Chondrocyte (in vitro differentiated cells): ENCODE data around the gene HS6ST3. TPM values are rescaled to one million over a fixed set of nuclear protein-coding genes. Genes with fewer than 3 reads are reported as not detected.

Experiments used
- DNase-seq: peaks from one replicate; pipeline ENCODE4 v3.0.0; 2021; ENCODE audit warnings: mixed read lengths, low spot score
- H3K27ac Mint-ChIP-seq: one replicate; pipeline ENCODE4 v1.8.0; 2021; ENCODE audit warnings: mild to moderate bottlenecking, moderate library complexity, mixed read lengths; ENCODE audit not compliant: unreplicated experiment
- H3K27me3 Mint-ChIP-seq: 2 replicates; pipeline ENCODE4 v1.8.0; 2021; ENCODE audit warnings: low read depth, mixed read lengths
- H3K36me3 Mint-ChIP-seq: 2 replicates; pipeline ENCODE4 v1.8.0; 2021; ENCODE audit warnings: low read depth, mixed read lengths
- H3K4me1 Mint-ChIP-seq: 2 replicates; pipeline ENCODE4 v1.8.0; 2021; ENCODE audit warnings: low read depth, mild to moderate bottlenecking, mixed read lengths
- H3K4me3 Mint-ChIP-seq: one replicate; pipeline ENCODE4 v1.8.0; 2021; ENCODE audit warnings: mild to moderate bottlenecking, moderate library complexity, mixed read lengths; ENCODE audit not compliant: unreplicated experiment
- H3K9me3 Mint-ChIP-seq: 2 replicates; pipeline ENCODE4 v1.8.0; 2021; ENCODE audit warnings: low read depth, mixed read lengths
- total RNA-seq: library from RNA; stranded (reverse); gene quantifications from 3 replicates; pipeline ENCODE4 v1.2.1, GENCODE V29; 2021
- TF ChIP-seq, protein P1 (sequence below): fragments of 200-600 bp; sonication (generic); IDR thresholded peaks from 2 replicates; pipeline ENCODE4 v1.5.0; 2021; ENCODE audit warnings: antibody characterized with exemption, mild to moderate bottlenecking, moderate library complexity

Gene HS6ST3
- total RNA-seq, 1 donor from 2014 or later, result not detected

- Mint-ChIP-seq H3K9me3 (no peaks in the 10 kb centered on the region), H3K27me3 (no peaks in the 10 kb centered on the region), H3K36me3 (no peaks in the 10 kb centered on the region), H3K4me1 (no peaks in the 10 kb centered on the region), H3K27ac (no peak overlapping the region), H3K4me3 (no peak overlapping the region)
- no peak for DNase-seq
- TF ChIP-seq, protein P1, sequence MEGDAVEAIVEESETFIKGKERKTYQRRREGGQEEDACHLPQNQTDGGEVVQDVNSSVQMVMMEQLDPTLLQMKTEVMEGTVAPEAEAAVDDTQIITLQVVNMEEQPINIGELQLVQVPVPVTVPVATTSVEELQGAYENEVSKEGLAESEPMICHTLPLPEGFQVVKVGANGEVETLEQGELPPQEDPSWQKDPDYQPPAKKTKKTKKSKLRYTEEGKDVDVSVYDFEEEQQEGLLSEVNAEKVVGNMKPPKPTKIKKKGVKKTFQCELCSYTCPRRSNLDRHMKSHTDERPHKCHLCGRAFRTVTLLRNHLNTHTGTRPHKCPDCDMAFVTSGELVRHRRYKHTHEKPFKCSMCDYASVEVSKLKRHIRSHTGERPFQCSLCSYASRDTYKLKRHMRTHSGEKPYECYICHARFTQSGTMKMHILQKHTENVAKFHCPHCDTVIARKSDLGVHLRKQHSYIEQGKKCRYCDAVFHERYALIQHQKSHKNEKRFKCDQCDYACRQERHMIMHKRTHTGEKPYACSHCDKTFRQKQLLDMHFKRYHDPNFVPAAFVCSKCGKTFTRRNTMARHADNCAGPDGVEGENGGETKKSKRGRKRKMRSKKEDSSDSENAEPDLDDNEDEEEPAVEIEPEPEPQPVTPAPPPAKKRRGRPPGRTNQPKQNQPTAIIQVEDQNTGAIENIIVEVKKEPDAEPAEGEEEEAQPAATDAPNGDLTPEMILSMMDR, result no peak
Measured at GRCh38 chr13:96851856-96852445, 762.0 kb downstream of the HS6ST3 start.

DNA sequence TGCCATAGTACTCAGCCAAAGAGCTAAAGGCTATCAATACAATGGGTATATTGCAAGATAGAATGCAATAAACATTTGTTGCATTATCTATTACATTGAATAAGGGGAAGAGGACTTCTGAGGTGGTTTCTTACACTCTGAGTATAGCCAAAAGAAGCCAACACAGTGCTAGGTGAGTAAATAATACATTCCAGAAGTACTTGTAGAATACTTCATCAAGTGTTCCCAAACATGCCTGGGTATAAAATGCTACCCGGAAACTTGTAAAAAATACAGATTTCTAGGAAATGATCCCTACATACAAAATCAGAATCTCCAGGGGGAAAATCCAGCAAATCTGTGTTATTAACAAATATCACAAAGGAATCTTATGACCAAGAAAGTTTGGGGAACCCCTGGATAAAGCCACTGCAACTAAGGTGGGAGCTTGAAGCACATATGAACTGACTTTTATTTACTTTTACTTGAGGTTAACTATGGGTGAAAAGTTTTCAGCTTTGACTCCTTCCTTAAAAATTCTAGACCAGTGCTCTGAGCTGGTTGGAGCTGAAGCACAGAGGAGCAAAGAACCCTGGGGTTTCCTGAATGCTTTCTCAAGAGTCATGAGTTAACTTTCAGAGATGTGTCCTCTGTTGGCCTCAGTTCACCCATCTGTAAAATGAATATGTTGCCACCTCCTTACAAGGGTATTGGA, 768.4 kb downstream of the HS6ST3 start:
- H3K36me3 Mint-ChIP-seq, result no peaks in the 10 kb centered on the region
- no peaks in the 10 kb centered on the region for H3K4me1 Mint-ChIP-seq
- H3K4me3 Mint-ChIP-seq, result no peak overlapping the region
- H3K27ac Mint-ChIP-seq, result no peak overlapping the region
- H3K27me3 Mint-ChIP-seq, result no peaks in the 10 kb centered on the region
- no peaks in the 10 kb centered on the region for H3K9me3 Mint-ChIP-seq
- DNase-seq, result no peak
- TF ChIP-seq, protein P1, result no peak

DNA sequence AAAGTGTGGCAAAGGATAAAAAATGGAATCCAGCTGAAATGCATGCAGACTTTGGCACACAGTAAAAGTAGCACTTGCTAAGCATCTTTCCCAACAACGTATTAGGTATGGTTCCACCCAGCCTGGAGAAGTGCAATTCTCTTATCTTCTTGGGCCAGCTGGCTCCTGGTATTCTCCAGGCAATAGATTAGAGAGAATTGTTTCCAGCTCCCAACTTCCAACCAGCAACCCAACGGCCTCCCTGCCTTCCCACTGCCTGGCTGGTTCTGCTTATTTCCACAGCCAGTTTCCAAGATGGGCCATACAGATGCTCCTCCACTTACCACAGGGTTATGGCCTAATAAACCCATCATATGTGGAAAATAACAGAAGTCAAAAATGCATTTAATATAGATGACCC, 771.0 kb downstream of the HS6ST3 start:
- Mint-ChIP-seq H3K9me3 (peaks cover 5% of the 10 kb centered on the region), H3K27me3 (no peaks in the 10 kb centered on the region), H3K27ac (no peak overlapping the region), H3K36me3 (no peaks in the 10 kb centered on the region), H3K4me1 (no peaks in the 10 kb centered on the region), H3K4me3 (no peak overlapping the region)
- no peak for DNase-seq
- TF ChIP-seq, protein P1, result no peak

DNA sequence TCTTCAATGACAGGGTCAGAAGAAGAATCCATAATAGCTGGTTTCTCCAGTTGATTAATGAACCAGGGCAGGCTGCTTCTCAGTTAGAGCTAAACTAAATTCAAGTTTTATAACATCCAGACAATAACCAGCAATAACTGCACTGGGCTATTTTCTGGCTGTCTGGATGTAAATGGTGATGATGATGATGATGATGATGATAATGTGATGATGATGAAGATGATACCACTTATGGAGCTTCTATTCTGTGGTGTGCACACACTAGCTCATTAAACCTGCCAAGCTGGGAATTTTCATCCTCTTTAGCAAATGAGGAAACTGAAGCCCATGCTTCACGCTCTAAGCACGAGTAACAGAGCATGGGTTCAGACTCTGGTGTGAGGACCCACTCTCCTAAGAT, 772.2 kb downstream of the HS6ST3 start:
- H3K9me3 Mint-ChIP-seq, result peaks cover 5% of the 10 kb centered on the region
- no peak overlapping the region for H3K27ac Mint-ChIP-seq
- TF ChIP-seq, protein P1, result no peak
- H3K4me1 Mint-ChIP-seq, result no peaks in the 10 kb centered on the region
- H3K27me3 Mint-ChIP-seq, result no peaks in the 10 kb centered on the region
- no peaks in the 10 kb centered on the region for H3K36me3 Mint-ChIP-seq
- no peak for DNase-seq
- no peak overlapping the region for H3K4me3 Mint-ChIP-seq

DNA sequence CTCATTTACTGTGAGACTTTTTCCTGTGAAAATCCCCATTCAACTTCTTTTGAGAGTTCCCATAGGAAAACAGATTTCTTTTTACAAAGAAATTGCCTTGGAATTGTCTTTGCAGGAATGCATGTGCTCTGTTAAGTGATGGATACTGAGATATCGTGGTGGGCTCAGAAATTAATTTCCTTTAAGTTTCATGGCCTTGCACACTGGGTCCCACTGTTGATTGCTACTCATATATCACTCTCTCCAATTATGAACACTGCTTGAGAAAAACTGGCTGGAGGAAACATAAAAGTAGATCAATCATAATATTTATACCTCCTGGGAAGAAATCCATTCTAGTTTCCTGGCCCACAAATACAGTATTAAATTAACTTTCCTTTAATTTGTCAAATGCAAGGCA, 773.1 kb downstream of the HS6ST3 start:
- Mint-ChIP-seq H3K27me3 (no peaks in the 10 kb centered on the region), H3K27ac (no peak overlapping the region), H3K4me1 (no peaks in the 10 kb centered on the region), H3K4me3 (no peak overlapping the region), H3K9me3 (peaks cover 5% of the 10 kb centered on the region), H3K36me3 (no peaks in the 10 kb centered on the region)
- no peak for DNase-seq
- TF ChIP-seq, protein P1, result no peak
